Large intestine (tissue), 3 donors: ENCODE measurements around the gene DNMT3A. TPM values are rescaled to one million over a fixed set of nuclear protein-coding genes. Genes with fewer than 3 reads are reported as not detected.

Experiments used
- DNase-seq, 2 donors: peaks; one replicate each; pipeline versions ENCODE4 v3.0.0 to v3.0.0-alpha.2; 2013
- H3K27ac ChIP-seq: one replicate; pipeline ENCODE4 v1.5.1; 2013; ENCODE audit warnings: low read length
- H3K27me3 ChIP-seq: 2 replicates; pipeline ENCODE4 v1.6.1; 2013; ENCODE audit warnings: low read length; ENCODE audit not compliant: control insufficient read depth, insufficient read depth
- H3K36me3 ChIP-seq: 2 replicates; pipeline ENCODE4 v1.6.1; 2013; ENCODE audit warnings: low read length; ENCODE audit not compliant: control insufficient read depth, insufficient read depth
- H3K4me1 ChIP-seq: one replicate; pipeline ENCODE4 v1.6.1; 2013; ENCODE audit warnings: low read length; ENCODE audit not compliant: control insufficient read depth, insufficient read depth
- H3K4me3 ChIP-seq: one replicate; pipeline ENCODE4 v1.5.1; 2013; ENCODE audit warnings: low read length
- H3K9me3 ChIP-seq: one replicate; pipeline ENCODE4 v1.6.1; 2013; ENCODE audit warnings: mild to moderate bottlenecking, low read depth, low read length, moderate library complexity; ENCODE audit not compliant: control insufficient read depth
- WGBS: methylation state at CpG from one replicate; pipeline ENCODE4 v1.1.5; 2013; ENCODE audit warnings: low lambda C conversion rate; ENCODE audit not compliant: insufficient coverage; 5-methylcytosine and 5-hydroxymethylcytosine counted together
- polyA plus RNA-seq: library from polyadenylated mRNA; unstranded; fragments of 120-200 nt; gene quantifications from one replicate; pipeline ENCODE4 v1.2.1, GENCODE V29; 2013

DNMT3A gene
- polyA plus RNA-seq, 1 donor: 50.2 TPM

DNA sequence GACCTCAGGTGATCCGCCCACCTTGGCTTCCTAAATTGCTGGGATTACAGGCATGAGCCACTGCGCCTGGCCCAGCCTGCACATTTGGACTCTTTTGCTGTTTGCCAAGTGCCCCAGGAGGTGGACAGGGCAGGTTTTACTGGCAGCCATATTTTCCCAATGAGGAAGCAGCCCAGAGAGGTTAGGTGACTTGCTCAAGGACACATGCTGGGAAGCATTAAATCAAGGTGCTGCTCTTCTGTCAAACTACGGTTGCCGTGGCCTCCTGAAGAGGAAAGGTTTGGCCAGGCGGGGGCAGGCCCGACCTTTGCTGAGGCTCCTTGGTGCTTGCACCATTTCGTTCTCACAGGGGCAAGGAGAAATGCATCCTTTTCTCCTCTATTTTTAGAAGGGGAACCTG, 44.0 kb downstream of the DNMT3A start:
- no peak overlapping the region for H3K27ac ChIP-seq
- peaks cover 61% of the 10 kb centered on the region for H3K36me3 ChIP-seq
- no peaks in the 10 kb centered on the region for H3K9me3 ChIP-seq
- H3K4me1 ChIP-seq: peaks cover 5% of the 10 kb centered on the region
- no peak for DNase-seq
- no peak overlapping the region for H3K4me3 ChIP-seq
- WGBS: no CpG with 5 or more reads among the region's 7 CpGs
- no peaks in the 10 kb centered on the region for H3K27me3 ChIP-seq

DNA sequence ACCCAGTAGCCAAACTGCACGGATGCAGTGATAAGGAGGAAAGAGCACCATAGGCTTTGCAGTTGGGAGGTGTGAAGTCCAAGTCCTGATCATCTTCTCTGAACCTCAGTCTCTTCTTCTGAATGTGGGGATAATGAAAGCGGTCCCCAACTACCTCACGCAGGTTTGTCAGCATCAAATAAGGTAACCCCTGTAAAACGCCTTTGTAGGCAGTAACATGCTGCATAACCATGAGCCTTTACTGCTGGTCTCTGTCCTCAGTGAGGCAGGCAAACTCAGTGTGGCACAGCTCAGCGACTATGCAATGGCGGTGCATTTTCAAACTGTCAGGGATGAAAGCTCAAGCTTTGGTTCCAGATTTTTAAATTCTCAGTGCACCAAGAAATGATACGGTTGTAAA, 46.1 kb downstream of the DNMT3A start:
- H3K4me3 ChIP-seq: no peak overlapping the region
- H3K27me3 ChIP-seq: no peaks in the 10 kb centered on the region
- peaks cover 55% of the 10 kb centered on the region for H3K36me3 ChIP-seq
- H3K9me3 ChIP-seq: no peaks in the 10 kb centered on the region
- no CpG with 5 or more reads among the region's 7 CpGs for WGBS
- H3K27ac ChIP-seq: no peak overlapping the region
- H3K4me1 ChIP-seq: peaks cover 5% of the 10 kb centered on the region
- DNase-seq: no peak

GRCh38 chr2:25294573-25295462, 46.9 kb downstream of the DNMT3A start:
- Histone ChIP-seq H3K9me3 (no peaks in the 10 kb centered on the region), H3K36me3 (peaks cover 52% of the 10 kb centered on the region), H3K4me3 (no peak overlapping the region), H3K27me3 (no peaks in the 10 kb centered on the region), H3K4me1 (peaks cover 5% of the 10 kb centered on the region), H3K27ac (peak overlapping the region; percentile 60)
- WGBS: no CpG with 5 or more reads among the region's 16 CpGs
- no peak for DNase-seq

DNA sequence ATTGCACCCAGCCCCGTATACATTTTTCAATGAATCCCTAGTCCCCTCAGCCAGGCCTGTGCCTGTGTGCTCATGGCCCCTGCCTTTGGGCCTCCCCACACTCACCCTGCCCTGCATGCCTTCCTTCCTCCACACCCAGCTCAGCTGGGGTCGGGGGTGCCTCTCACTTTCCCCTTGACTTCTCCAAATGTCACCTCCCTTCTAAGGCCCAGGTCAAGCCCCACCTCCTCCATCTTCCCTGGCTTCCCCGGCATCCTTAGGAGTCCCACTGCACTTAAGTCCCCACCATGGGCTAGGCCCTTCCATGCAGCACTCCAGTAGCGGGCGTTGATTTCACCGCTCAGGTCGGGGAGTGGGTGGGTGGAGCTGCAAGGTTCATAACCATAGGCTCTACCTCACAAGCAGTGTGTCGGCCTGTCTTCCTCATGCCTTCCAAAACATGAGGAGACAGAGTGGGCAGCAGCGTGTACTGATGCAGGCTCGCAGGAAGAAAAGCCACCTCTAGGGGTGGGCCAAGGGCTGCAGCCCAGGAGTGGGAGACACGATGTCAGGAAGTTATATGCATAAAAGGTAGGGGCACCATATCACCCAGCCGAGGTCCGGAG, 47.7 kb downstream of the DNMT3A start:
- H3K4me1 ChIP-seq: peaks cover 5% of the 10 kb centered on the region
- no peaks in the 10 kb centered on the region for H3K9me3 ChIP-seq
- no CpG with 5 or more reads among the region's 13 CpGs for WGBS
- no peak overlapping the region for H3K4me3 ChIP-seq
- H3K36me3 ChIP-seq: peaks cover 49% of the 10 kb centered on the region
- DNase-seq: no peak
- H3K27me3 ChIP-seq: no peaks in the 10 kb centered on the region
- peak overlapping the region; percentile 60 for H3K27ac ChIP-seq

DNA sequence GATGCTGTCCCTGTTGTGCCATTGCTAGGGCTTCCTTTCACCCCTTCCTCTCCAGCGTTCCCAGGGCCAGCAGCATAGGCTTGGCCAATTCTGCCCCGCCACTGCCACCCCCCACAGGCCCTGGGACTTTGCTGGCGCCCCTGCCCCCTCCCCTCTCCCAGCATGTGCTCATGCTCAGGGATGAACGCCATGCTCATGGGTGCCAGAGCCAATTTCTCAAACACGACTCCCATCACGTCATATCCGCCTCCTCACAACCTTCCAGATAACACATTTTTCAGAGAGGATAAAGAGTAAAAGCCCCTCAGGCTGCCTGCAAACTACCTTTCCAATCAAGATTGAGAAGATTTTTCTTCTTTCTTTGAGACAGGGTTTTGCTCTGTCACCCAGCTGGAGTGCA, 48.6 kb downstream of the DNMT3A start:
- H3K4me1 ChIP-seq: peaks cover 5% of the 10 kb centered on the region
- H3K27ac ChIP-seq: no peak overlapping the region
- no peak for DNase-seq
- H3K27me3 ChIP-seq: no peaks in the 10 kb centered on the region
- H3K36me3 ChIP-seq: peaks cover 40% of the 10 kb centered on the region
- H3K9me3 ChIP-seq: no peaks in the 10 kb centered on the region
- WGBS: no CpG with 5 or more reads among the region's 7 CpGs
- H3K4me3 ChIP-seq: no peak overlapping the region

GRCh38 chr2:25292408-25292807, 49.3 kb downstream of the DNMT3A start:
- Histone ChIP-seq H3K36me3 (peaks cover 35% of the 10 kb centered on the region), H3K27ac (no peak overlapping the region), H3K4me1 (peaks cover 5% of the 10 kb centered on the region), H3K27me3 (no peaks in the 10 kb centered on the region), H3K4me3 (no peak overlapping the region), H3K9me3 (no peaks in the 10 kb centered on the region)
- 100% methylated on average over 1 of the region's 4 CpGs for WGBS
- no peak for DNase-seq

GRCh38 chr2:25290811-25291495, 50.8 kb downstream of the DNMT3A start:
- no peak overlapping the region for H3K4me3 ChIP-seq
- H3K36me3 ChIP-seq: peaks cover 22% of the 10 kb centered on the region
- no peak overlapping the region for H3K27ac ChIP-seq
- DNase-seq: no peak
- peaks cover 9% of the 10 kb centered on the region for H3K4me1 ChIP-seq
- H3K9me3 ChIP-seq: no peaks in the 10 kb centered on the region
- H3K27me3 ChIP-seq: no peaks in the 10 kb centered on the region
- WGBS: no CpG with 5 or more reads among the region's 19 CpGs

DNA sequence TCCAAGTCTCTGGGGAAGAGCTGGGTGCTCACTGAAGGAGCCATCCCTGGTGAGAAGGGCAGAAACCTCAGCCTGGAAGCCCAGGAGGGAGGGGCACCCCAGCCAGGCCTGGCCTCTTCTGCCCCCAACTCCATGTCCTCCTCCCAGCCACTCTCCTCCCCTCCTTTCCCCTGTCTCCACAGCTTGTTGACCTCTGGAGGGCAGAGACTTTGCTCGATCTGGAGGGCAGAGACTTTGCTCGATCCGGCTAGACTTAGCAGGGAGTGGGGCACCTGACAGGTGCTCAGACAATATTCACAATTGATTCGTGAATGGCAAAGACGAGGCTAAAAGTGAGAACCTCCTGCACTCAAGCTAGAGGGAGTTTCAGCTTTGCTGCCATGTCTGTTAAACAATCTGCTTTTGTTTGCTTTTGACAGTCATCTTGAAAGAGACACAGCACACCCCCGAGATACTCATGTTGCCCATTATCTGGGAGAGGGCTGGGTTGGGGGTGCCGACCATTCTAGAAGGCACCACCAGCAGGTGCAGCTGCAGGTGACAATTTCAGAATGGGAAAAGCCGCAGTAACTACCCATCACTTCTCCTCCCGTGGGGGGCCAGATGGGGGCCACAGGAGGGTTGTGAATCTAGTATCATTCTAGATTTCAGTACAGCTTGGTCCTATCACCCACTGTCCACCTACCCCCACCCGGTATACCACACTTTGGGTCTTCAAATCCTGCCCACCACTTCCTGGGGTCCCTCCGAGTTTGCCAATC, 54.8 kb downstream of the DNMT3A start:
- no peak overlapping the region for H3K27ac ChIP-seq
- no peak for DNase-seq

GRCh38 chr2:25286025-25286400, 55.7 kb downstream of the DNMT3A start:
- Histone ChIP-seq H3K4me3 (no peak overlapping the region), H3K27ac (no peak overlapping the region), H3K9me3 (no peaks in the 10 kb centered on the region), H3K36me3 (peaks cover 36% of the 10 kb centered on the region), H3K4me1 (peaks cover 4% of the 10 kb centered on the region), H3K27me3 (no peaks in the 10 kb centered on the region)
- no CpG with 5 or more reads among the region's 10 CpGs for WGBS
- no peak for DNase-seq

More for the DNA sequence above, 54.8 kb downstream of the DNMT3A start:
- Histone ChIP-seq H3K4me3 (no peak overlapping the region), H3K4me1 (peaks cover 4% of the 10 kb centered on the region), H3K9me3 (no peaks in the 10 kb centered on the region), H3K36me3 (peaks cover 30% of the 10 kb centered on the region), H3K27me3 (no peaks in the 10 kb centered on the region)
- no CpG with 5 or more reads among the region's 11 CpGs for WGBS
